ENCODE measurements around the gene CIRBP. TPM values are rescaled to one million over a fixed set of nuclear protein-coding genes. Genes with fewer than 3 reads are reported as not detected.

CIRBP gene
- total RNA-seq, 2 experiments from 2014 or later, result 169 to 224 TPM

DNA sequence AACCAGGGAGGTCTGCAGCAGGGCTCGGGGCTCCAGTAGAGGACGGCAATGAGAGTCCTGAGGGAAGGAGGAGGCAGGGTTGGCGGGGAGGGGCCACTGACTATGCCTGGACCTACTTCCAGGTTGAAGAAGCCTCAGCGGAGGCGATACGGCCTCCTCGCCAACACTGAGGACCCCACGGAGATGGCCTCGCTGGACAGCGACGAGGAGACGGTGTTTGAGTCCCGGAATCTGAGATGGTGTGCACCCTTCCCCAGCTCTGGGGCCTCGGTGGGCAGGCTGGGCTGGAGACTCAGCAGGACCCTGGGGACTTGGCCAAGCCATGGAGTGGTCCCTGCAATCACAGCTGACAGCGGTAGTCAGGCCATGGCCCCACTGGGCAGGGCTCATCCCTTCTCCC is 7.9 kb downstream of the CIRBP start:
- Mint-ChIP-seq H3K27me3 (no peaks in the 10 kb centered on the region), H3K36me3 (ENCODE audit: low read depth) (peaks cover 42% of the 10 kb centered on the region), H3K9me3 (no peaks in the 10 kb centered on the region), H3K4me1 (peaks cover 40% of the 10 kb centered on the region), H3K4me3 (peak overlapping the region; percentile 88), H3K27ac (peak overlapping the region; percentile 97)
- CTCF ChIA-PET, result no interaction called here
- POLR2A ChIA-PET, result no interaction called here
- no peak for DNase-seq

DNA sequence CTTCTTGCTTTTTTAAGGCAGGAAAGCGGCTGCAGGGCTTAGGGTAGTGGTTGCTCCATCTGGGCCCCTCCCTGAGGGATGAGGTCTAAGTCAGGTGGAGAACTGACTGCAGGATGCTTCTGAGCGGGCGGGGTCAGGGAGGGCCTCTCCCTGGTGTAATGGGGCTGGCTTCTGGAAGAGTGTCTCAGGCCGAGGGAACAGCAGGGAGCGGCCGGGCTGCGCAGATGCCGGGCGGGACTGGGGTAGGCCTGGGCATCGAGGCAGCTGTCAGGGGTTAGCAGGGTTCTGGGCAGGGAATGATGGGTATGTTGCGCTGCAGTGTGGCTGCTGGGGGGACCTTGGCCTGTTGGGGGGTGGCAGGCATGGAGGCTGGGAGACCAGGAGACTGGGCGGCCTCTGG is 8.9 kb downstream of the CIRBP start:
- ChIA-PET CTCF (interaction anchor here (1.0 kb wide), 1 partner anchor 88 kb away, joined by 3 read pairs; no protein-coding TSS in a partner anchor), POLR2A (no interaction called here)

DNA sequence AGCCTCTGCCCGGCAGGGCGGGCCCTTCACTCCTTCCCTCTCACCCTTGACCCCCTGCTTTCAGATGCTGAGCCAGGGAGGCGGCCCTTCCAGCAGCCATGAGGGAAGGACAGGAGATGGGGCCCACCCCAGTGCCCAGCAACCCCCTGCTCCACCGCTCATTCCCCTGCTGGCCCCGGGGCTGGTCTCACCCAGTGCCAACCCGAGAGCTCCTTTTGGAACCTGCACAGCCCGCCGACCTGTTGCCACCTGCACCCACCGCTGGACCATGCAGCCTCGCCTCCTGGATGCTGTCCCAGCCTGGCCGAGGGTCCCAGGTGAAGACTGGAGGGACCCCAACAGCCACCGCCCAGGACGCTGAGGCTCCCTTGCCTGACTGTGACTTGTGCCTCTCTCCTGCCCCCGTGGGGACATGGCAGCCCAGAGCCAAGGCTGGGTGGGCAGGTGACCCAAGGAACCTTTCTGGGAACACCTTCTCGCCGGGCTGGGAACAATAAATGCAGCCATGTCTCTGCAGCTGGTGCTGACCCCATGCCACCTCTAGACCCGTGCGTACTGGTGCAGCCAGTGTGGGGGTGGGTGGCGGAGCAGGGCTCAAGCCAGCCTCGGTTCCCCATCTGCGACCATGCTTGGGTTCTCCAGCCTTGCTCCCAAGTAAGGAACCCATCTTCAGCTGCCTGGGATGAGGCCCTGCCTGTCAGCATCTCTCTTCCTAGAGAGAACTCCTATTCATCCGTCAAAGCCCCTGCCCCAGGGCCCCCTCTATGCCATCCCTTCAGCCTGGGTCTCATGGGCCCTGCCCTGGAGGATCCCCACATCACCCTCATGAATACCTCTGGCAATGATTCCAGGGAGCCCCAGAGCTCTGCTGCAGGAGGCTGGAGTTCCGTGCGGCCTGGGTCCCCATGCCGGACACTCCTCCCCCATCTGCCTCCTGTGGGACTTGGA is 9.9 kb downstream of the CIRBP start:
- Mint-ChIP-seq H3K36me3 (ENCODE audit: low read depth) (peaks cover 26% of the 10 kb centered on the region), H3K4me1 (peaks cover 24% of the 10 kb centered on the region), H3K9me3 (no peaks in the 10 kb centered on the region), H3K27ac (no peak overlapping the region), H3K27me3 (no peaks in the 10 kb centered on the region), H3K4me3 (no peak overlapping the region)
- DNase-seq, result no peak
- ChIA-PET POLR2A (no interaction called here), CTCF (interaction anchor here (0.6 to 2.1 kb wide), 10 partner anchors 10 to 504 kb away, joined by 3 to 14 read pairs (median 4); partner anchors contain the start of genes CIRBP and NDUFS7)

More for the DNA sequence above, 8.9 kb downstream of the CIRBP start:
- H3K36me3 Mint-ChIP-seq (ENCODE audit: low read depth), result peaks cover 32% of the 10 kb centered on the region
- peak overlapping the region; percentile 6 for H3K4me3 Mint-ChIP-seq
- DNase-seq, result no peak
- no peaks in the 10 kb centered on the region for H3K27me3 Mint-ChIP-seq
- H3K27ac Mint-ChIP-seq, result peak overlapping the region; percentile 66
- no peaks in the 10 kb centered on the region for H3K9me3 Mint-ChIP-seq
- peaks cover 31% of the 10 kb centered on the region for H3K4me1 Mint-ChIP-seq

DNA sequence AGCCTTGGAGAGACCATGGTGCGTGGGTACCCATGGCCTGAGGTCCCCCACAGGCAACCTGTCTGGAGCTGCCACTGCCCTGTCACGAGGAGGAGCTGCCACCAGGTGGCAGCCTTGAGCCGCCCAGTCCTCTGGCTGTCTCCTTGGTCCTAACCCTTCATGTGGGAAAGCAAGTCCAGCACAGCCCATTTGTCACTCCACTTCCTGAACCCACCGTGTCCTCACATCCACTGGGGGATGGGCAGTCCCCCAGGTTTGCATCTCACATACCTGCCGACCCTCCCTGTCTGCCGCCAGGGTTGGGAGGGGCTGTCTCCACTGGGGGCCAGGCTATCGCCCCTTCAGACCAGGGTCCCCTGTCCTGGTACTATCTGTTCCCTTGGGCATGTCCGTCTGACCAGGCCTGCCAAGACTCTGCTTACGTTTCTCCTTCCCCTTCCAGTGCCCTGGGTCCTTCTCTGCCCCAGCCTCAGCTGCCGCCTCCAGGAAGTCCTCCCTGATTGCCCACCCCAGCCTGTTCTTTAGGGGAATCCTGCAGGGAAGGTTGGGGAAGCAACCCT is 10.7 kb downstream of the CIRBP start:
- POLR2A ChIA-PET, result interaction anchor here (0.6 kb wide), 1 partner anchor 124 kb away, joined by 7 read pairs; no protein-coding TSS in a partner anchor
- Mint-ChIP-seq H3K27me3 (peaks cover 8% of the 10 kb centered on the region), H3K4me3 (no peak overlapping the region), H3K4me1 (peaks cover 21% of the 10 kb centered on the region), H3K9me3 (no peaks in the 10 kb centered on the region), H3K36me3 (ENCODE audit: low read depth) (peaks cover 20% of the 10 kb centered on the region), H3K27ac (peak overlapping the region; percentile 60)
- CTCF ChIA-PET, result interaction anchor here (0.6 to 2.1 kb wide), 14 partner anchors 11 to 626 kb away, joined by 3 to 14 read pairs (median 4); partner anchors contain the start of genes CIRBP and NDUFS7
- peak; percentile 80 for DNase-seq

DNA sequence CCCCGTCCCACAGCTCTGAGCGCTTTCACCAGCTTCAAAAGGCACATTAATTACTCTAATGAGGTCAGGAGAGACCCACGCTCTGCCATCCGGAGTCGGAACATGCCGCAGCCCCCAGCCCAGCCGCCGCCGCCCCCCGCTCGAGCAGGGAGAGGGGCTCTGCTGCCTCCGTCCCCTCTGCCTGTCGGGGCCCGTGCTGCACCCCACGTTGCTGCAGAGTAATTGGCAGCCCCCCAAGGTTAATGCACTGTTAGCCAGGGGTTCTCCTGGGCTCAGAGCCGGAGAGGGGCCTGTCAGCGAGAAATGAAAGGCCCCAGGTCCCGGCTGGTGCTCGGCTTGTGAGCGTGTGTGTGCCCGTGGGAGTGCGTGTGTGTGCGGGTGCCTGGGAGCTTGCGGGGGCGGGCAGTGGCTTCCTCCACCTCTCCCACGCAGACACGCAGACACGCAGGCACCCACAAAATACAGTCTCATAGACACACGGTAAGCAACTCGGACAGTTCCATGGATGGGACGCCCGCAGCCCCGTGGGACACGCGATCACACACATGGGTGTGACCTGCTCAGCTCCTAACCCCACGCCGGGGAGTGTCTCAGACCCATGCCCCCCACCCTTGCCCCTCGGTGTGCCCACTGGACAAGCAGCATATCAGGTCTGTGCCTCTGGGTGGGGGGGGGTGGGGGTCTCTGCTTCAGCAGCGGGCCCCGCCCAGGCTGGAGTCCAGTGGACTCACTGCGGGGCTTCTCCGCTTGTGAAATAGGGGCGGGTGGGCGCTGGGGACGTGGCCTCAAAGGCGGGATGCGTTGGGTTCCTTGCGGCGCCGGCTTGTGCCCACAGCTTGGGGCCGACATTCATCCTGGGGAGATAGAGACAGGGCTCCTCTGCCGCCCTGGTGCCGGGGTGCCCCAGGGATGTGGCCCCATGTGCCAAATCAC is 11.8 kb downstream of the CIRBP start:
- no peak overlapping the region for H3K27ac Mint-ChIP-seq
- POLR2A ChIA-PET, result interaction anchor here (0.7 kb wide), 1 partner anchor 9 kb away, joined by 3 read pairs; no protein-coding TSS in a partner anchor
- H3K4me3 Mint-ChIP-seq, result no peak overlapping the region
- H3K36me3 Mint-ChIP-seq (ENCODE audit: low read depth), result peaks cover 20% of the 10 kb centered on the region
- H3K9me3 Mint-ChIP-seq, result no peaks in the 10 kb centered on the region
- CTCF ChIA-PET, result interaction anchor here (0.6 to 2.1 kb wide), 4 partner anchors 12 to 640 kb away, joined by 3 to 14 read pairs (median 6); partner anchors contain the start of gene CIRBP
- H3K4me1 Mint-ChIP-seq, result peaks cover 23% of the 10 kb centered on the region
- no peak for DNase-seq
- H3K27me3 Mint-ChIP-seq, result peaks cover 14% of the 10 kb centered on the region

DNA sequence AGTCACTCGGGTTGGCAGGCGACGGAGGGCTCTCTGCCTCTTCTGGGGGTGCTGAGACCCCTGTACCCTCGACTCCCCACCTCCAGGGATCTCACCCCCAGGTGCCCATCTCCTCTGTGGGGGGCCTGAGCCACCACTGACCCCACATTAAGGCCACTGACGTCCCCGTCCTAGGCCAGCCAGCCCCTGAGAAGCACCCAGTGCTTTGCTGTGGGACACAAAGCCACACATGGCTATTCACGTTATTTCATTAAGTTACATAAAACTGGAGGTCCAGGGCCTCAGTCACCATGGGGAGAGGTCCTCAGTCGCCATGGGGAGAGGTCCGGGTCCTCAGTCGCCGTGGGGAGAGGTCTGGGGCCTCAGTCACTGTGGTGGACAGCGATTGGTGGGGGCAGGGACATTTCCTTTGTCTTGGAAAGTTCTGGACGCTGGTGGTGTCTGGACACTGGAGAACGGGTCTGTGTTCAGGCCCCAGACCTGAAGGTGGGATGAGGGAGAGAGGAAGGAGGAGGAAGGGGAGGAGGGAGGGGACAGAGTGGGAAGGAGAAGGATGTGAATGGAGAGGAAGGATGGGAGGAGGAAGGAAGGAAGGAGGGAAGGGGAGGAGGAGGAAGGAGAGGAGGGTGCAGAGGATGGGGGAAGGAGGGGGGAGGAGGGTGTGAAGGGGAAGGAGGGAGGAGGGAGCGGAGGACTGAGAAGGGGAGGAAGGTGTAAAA is 12.6 kb downstream of the CIRBP start:
- ChIA-PET CTCF (no interaction called here), POLR2A (no interaction called here)
- Mint-ChIP-seq H3K9me3 (no peaks in the 10 kb centered on the region), H3K27ac (peak overlapping the region; percentile 46), H3K4me1 (peaks cover 22% of the 10 kb centered on the region), H3K27me3 (peaks cover 17% of the 10 kb centered on the region), H3K36me3 (ENCODE audit: low read depth) (peaks cover 17% of the 10 kb centered on the region), H3K4me3 (no peak overlapping the region)
- no peak for DNase-seq

DNA sequence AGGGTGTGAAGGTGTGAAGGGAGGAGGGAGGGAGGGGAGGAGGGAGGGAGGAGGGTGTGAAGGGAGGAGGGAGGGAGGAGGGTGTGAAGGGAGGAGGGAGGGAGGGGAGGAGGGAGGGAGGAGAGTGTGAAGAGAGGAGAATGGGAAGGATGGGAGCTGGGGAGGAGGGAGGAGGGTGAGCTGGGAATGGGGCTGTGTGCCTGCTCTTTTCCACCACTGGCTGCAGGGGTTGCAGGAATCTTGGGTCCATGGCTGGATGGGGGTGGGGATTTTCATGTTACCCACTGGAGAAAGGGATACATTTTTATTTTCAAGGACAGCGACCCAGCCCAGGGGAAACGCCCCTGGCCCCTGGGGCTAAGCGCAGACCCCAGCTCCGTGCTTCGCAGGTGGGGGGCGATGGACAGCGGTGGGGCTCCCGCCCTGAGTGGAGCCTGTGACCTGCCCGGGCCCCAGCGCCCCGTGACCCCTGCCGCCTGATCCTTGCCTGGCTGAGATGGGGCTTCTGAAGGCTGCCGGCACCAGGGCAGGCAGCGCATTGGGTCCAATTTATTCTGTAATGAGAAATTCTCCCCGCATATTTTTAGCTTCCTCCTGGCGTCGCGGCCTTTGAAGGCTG is 13.6 kb downstream of the CIRBP start:
- Mint-ChIP-seq H3K9me3 (no peaks in the 10 kb centered on the region), H3K27ac (no peak overlapping the region), H3K36me3 (ENCODE audit: low read depth) (peaks cover 14% of the 10 kb centered on the region), H3K4me3 (no peak overlapping the region), H3K4me1 (peaks cover 19% of the 10 kb centered on the region), H3K27me3 (peaks cover 18% of the 10 kb centered on the region)
- ChIA-PET CTCF (no interaction called here), POLR2A (no interaction called here)
- DNase-seq, result no peak

DNA sequence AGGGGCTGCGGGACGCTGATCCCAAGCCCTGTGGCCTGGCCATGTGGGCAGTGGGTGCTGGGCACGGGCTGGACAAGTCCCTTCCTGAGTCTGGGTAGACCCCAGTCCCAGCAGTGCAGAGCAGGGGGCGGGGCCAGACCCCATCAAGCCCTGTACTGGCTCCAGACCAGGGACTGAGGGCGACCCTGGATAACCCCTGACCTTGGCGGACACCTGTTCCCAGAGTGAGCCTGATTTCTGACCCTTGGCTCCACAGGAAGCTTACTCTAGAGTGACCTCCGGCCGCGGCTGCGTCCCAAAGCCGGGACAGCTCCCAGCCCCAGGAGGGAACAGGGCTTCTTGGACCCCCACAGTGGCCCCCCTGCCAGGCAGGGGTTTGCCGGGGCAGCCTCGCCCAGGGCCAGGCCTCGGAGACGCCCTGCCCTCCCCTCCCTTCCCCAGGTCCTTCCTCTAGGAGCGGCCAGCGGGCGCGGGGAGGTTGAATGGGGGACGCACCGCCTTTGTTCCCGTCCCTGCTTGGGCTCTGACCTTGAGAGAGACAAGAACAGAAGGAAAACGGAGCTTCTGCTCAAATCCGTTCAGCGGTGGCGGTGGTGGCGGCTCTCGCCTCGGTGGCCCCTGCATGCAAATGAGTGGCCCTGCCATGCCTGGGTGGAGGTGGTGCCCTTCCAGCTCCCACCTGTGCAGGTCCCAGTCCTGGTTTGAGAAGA is 14.2 kb downstream of the CIRBP start:
- no peak overlapping the region for H3K4me3 Mint-ChIP-seq
- CTCF ChIA-PET, result interaction anchor here (0.6 kb wide), 1 partner anchor 333 kb away, joined by 3 read pairs; no protein-coding TSS in a partner anchor
- POLR2A ChIA-PET, result no interaction called here
- no peaks in the 10 kb centered on the region for H3K9me3 Mint-ChIP-seq
- H3K36me3 Mint-ChIP-seq (ENCODE audit: low read depth), result peaks cover 10% of the 10 kb centered on the region
- DNase-seq, result no peak
- peaks cover 22% of the 10 kb centered on the region for H3K27me3 Mint-ChIP-seq
- H3K27ac Mint-ChIP-seq, result no peak overlapping the region
- peaks cover 13% of the 10 kb centered on the region for H3K4me1 Mint-ChIP-seq

DNA sequence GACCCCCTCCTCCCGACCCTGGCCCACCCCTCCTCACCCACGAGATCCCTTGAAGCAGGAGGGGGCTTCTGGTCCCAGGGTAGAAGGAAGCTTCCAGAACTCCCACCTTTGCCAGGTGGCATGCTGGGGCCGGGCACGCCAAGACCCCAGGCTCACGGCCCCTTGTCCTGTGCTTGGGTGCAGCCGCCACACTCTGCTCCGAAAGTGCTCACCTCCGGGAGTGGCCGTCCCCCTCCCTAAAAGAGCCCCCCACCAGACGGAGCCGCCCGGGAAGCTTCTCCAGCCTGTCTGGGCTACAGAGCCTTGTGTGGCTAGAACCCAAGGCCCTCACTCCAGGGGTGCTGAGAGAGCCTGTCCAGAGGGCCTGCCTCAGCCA is 14.8 kb downstream of the CIRBP start:
- POLR2A ChIA-PET, result no interaction called here
- no peak overlapping the region for H3K4me3 Mint-ChIP-seq

DNA sequence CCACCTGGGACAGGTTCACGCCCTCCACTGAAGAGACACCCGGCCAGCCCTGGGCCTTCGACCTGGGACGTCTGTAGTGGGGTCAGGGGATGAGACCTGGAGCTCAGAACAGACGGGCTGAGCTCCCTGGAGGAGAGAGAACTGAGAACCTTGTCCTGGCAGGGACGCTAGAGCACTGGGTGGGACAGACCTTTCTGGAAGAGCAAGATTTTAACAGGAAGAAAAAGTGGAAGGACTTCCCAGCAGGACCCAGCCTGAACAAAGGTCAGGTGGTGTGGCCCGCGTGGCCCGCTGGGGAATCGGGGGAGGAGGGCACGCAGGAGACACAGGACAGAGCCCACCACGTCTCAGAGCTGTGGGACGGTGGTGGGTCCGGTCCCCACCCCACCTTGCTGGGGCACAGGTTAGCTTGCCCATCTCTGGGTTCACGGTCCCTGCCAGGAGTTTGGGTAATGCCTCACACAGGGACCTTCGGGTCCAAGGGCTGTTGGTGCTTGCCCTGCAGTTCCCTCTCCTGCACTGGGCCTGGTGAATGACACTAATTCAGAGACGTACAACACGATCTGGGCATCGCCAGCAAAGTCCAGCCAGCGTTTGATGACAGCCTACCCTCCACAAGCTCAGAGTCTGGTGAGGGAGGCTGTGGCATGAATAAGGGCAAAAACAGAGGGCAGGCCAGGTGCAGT is 15.3 kb downstream of the CIRBP start:
- peaks cover 13% of the 10 kb centered on the region for H3K4me1 Mint-ChIP-seq
- DNase-seq, result no peak
- no peak overlapping the region for H3K4me3 Mint-ChIP-seq
- H3K36me3 Mint-ChIP-seq (ENCODE audit: low read depth), result peaks cover 10% of the 10 kb centered on the region
- POLR2A ChIA-PET, result no interaction called here
- no peak overlapping the region for H3K27ac Mint-ChIP-seq
- H3K27me3 Mint-ChIP-seq, result peaks cover 22% of the 10 kb centered on the region
- CTCF ChIA-PET, result interaction anchor here (0.7 kb wide), 1 partner anchor 153 kb away, joined by 3 read pairs; no protein-coding TSS in a partner anchor
- H3K9me3 Mint-ChIP-seq, result no peaks in the 10 kb centered on the region

More for the DNA sequence above, 14.8 kb downstream of the CIRBP start:
- CTCF ChIA-PET, result interaction anchor here (0.6 kb wide), 1 partner anchor 333 kb away, joined by 3 read pairs; no protein-coding TSS in a partner anchor
- no peak for DNase-seq
- peaks cover 22% of the 10 kb centered on the region for H3K27me3 Mint-ChIP-seq
- no peaks in the 10 kb centered on the region for H3K9me3 Mint-ChIP-seq
- no peak overlapping the region for H3K27ac Mint-ChIP-seq
- peaks cover 10% of the 10 kb centered on the region for H3K36me3 Mint-ChIP-seq (ENCODE audit: low read depth)
- H3K4me1 Mint-ChIP-seq, result peaks cover 13% of the 10 kb centered on the region

All from activated CD4-positive, alpha-beta T cell treated with anti-CD3 and anti-CD28 coated beads, Interleukin-2, amount 10 ng/mL, durations not matched to agents 7 days and 5 days (primary cell).